Subcutaneous abdominal adipose tissue (tissue), 5 donors: ENCODE measurements around the gene ADAM12.

Source experiments
- H3K27ac ChIP-seq: one replicate; pipeline ENCODE4 v1.7.0; 2013; ENCODE audit warnings: low read depth, mild to moderate bottlenecking, inconsistent platforms, low read length, moderate library complexity
- H3K27me3 ChIP-seq, 5 donors: one replicate each; pipeline ENCODE4 v1.7.0; 2013; ENCODE audit warnings: low read length in 5 of 5, inconsistent platforms in 1 of 5; ENCODE audit not compliant: control insufficient read depth in 5 of 5, insufficient read depth in 4 of 5
- H3K36me3 ChIP-seq, 5 donors: one replicate each; pipeline ENCODE4 v1.7.0; 2013; ENCODE audit warnings: low read length in 5 of 5; ENCODE audit not compliant: control insufficient read depth in 5 of 5, insufficient read depth in 5 of 5
- H3K4me1 ChIP-seq, 5 donors: one replicate each; pipeline ENCODE4 v1.7.0; 2013; ENCODE audit warnings: low read length in 5 of 5, mild to moderate bottlenecking in 3 of 5, moderate library complexity in 1 of 5; ENCODE audit not compliant: control insufficient read depth in 5 of 5, insufficient read depth in 5 of 5
- H3K4me3 ChIP-seq, 5 donors: one replicate each; pipeline ENCODE4 v1.7.0; 2013; ENCODE audit warnings: low read length in 5 of 5, low read depth in 1 of 5
- H3K9ac ChIP-seq, 5 donors: one replicate each; pipeline ENCODE4 v1.7.0; 2013; ENCODE audit warnings: low read length in 5 of 5, mild to moderate bottlenecking in 4 of 5, moderate library complexity in 3 of 5
- H3K9me3 ChIP-seq, 5 donors: one replicate each; pipeline ENCODE4 v1.7.0; 2013; ENCODE audit warnings: low read length in 5 of 5; ENCODE audit not compliant: control insufficient read depth in 5 of 5
- donor health status: healthy.
- donor health status: healthy.
- donor health status: healthy.
- donor health status: healthy.
- donor health status: healthy.

ADAM12 gene

GRCh38 chr10:126115886-126116285 is 272.4 kb downstream of the ADAM12 start:
- peaks cover 0 to 8% (median 0%) of the 10 kb centered on the region in 5 donors for H3K36me3 ChIP-seq
- H3K4me1 ChIP-seq: peaks cover 0 to 13% (median 10%) of the 10 kb centered on the region in 5 donors
- H3K27me3 ChIP-seq: no peaks in the 10 kb centered on the region
- H3K9me3 ChIP-seq: peaks cover 0 to 6% (median 3%) of the 10 kb centered on the region in 5 donors
- H3K4me3 ChIP-seq: no peak overlapping the region
- no peak overlapping the region for H3K27ac ChIP-seq
- H3K9ac ChIP-seq: no peak overlapping the region

- Histone ChIP-seq H3K9ac (no peak overlapping the region), H3K9me3 (peaks cover 0 to 6% (median 3%) of the 10 kb centered on the region in 5 donors), H3K27me3 (no peaks in the 10 kb centered on the region), H3K27ac (no peak overlapping the region), H3K4me1 (peaks cover 0 to 22% (median 19%) of the 10 kb centered on the region in 5 donors), H3K4me3 (no peak overlapping the region), H3K36me3 (peaks cover 0 to 8% (median 0%) of the 10 kb centered on the region in 5 donors)
These were observed 273.3 kb downstream of the ADAM12 start for GRCh38 chr10:126114884-126115555.

GRCh38 chr10:126111516-126111915 is 276.8 kb downstream of the ADAM12 start:
- no peak overlapping the region for H3K4me3 ChIP-seq
- H3K9me3 ChIP-seq: no peaks in the 10 kb centered on the region
- H3K27me3 ChIP-seq: no peaks in the 10 kb centered on the region
- no peak overlapping the region for H3K27ac ChIP-seq
- no peak overlapping the region for H3K9ac ChIP-seq
- H3K36me3 ChIP-seq: peaks cover 0 to 6% (median 0%) of the 10 kb centered on the region in 5 donors
- H3K4me1 ChIP-seq: peaks cover 4 to 26% (median 18%) of the 10 kb centered on the region in 5 donors

- H3K9me3 ChIP-seq: no peaks in the 10 kb centered on the region
- H3K4me1 ChIP-seq: peaks cover 4 to 26% (median 18%) of the 10 kb centered on the region in 5 donors
- H3K4me3 ChIP-seq: no peak overlapping the region
- H3K27me3 ChIP-seq: no peaks in the 10 kb centered on the region
- H3K36me3 ChIP-seq: peaks cover 0 to 6% (median 0%) of the 10 kb centered on the region in 5 donors
- H3K9ac ChIP-seq: no peak overlapping the region
- H3K27ac ChIP-seq: no peak overlapping the region
These were observed 277.6 kb downstream of the ADAM12 start for GRCh38 chr10:126110489-126111180.

- Histone ChIP-seq H3K4me3 (no peak overlapping the region), H3K9me3 (no peaks in the 10 kb centered on the region), H3K9ac (no peak overlapping the region), H3K27me3 (no peaks in the 10 kb centered on the region), H3K36me3 (peaks cover 0 to 6% (median 0%) of the 10 kb centered on the region in 5 donors), H3K4me1 (peaks cover 4 to 32% (median 22%) of the 10 kb centered on the region in 5 donors), H3K27ac (no peak overlapping the region)
These were observed 278.4 kb downstream of the ADAM12 start for GRCh38 chr10:126109893-126110292.

GRCh38 chr10:126108693-126109092 is 279.6 kb downstream of the ADAM12 start:
- H3K27me3 ChIP-seq: no peaks in the 10 kb centered on the region
- H3K36me3 ChIP-seq: peaks cover 0 to 6% (median 0%) of the 10 kb centered on the region in 5 donors
- H3K9ac ChIP-seq: no peak overlapping the region
- no peak overlapping the region for H3K27ac ChIP-seq
- no peak overlapping the region for H3K4me3 ChIP-seq
- H3K9me3 ChIP-seq: no peaks in the 10 kb centered on the region
- H3K4me1 ChIP-seq: peaks cover 10 to 35% (median 27%) of the 10 kb centered on the region in 5 donors

- H3K9me3 ChIP-seq: no peaks in the 10 kb centered on the region
- peaks cover 7 to 17% (median 12%) of the 10 kb centered on the region in 5 donors for H3K4me1 ChIP-seq
- H3K27me3 ChIP-seq: no peaks in the 10 kb centered on the region
- peak overlapping the region; percentile 23 for H3K27ac ChIP-seq
- peak overlapping the region in 1 of 5 donors; percentile 38 for H3K9ac ChIP-seq
- H3K36me3 ChIP-seq: peaks cover 0 to 10% (median 0%) of the 10 kb centered on the region in 5 donors
- H3K4me3 ChIP-seq: no peak overlapping the region
These were observed 283.5 kb downstream of the ADAM12 start for GRCh38 chr10:126104767-126105166.

- Histone ChIP-seq H3K27me3 (no peaks in the 10 kb centered on the region), H3K36me3 (peaks cover 0 to 10% (median 0%) of the 10 kb centered on the region in 5 donors), H3K4me3 (no peak overlapping the region), H3K9me3 (no peaks in the 10 kb centered on the region), H3K9ac (no peak overlapping the region), H3K27ac (no peak overlapping the region), H3K4me1 (peaks cover 5 to 11% (median 8%) of the 10 kb centered on the region in 5 donors)
These were observed 285.6 kb downstream of the ADAM12 start for GRCh38 chr10:126102636-126103035.

GRCh38 chr10:126101736-126102135 is 286.5 kb downstream of the ADAM12 start:
- Histone ChIP-seq H3K4me1 (peaks cover 5 to 11% (median 8%) of the 10 kb centered on the region in 5 donors), H3K27me3 (no peaks in the 10 kb centered on the region), H3K9me3 (no peaks in the 10 kb centered on the region), H3K4me3 (no peak overlapping the region), H3K36me3 (peaks cover 0 to 4% (median 2%) of the 10 kb centered on the region in 5 donors), H3K27ac (no peak overlapping the region), H3K9ac (no peak overlapping the region)

GRCh38 chr10:126101325-126101724 is 287.0 kb downstream of the ADAM12 start:
- Histone ChIP-seq H3K9me3 (no peaks in the 10 kb centered on the region), H3K36me3 (peaks cover 0 to 4% (median 2%) of the 10 kb centered on the region in 5 donors), H3K4me1 (peaks cover 5 to 11% (median 8%) of the 10 kb centered on the region in 5 donors), H3K4me3 (no peak overlapping the region), H3K27me3 (no peaks in the 10 kb centered on the region), H3K9ac (no peak overlapping the region), H3K27ac (no peak overlapping the region)
